ENCODE measurements around the gene CTNNA2.

CTNNA2 gene

GRCh38 chr2:80151651-80152050 lies 638.8 kb downstream of the CTNNA2 start:
- TF ChIP-seq, protein P1, sequence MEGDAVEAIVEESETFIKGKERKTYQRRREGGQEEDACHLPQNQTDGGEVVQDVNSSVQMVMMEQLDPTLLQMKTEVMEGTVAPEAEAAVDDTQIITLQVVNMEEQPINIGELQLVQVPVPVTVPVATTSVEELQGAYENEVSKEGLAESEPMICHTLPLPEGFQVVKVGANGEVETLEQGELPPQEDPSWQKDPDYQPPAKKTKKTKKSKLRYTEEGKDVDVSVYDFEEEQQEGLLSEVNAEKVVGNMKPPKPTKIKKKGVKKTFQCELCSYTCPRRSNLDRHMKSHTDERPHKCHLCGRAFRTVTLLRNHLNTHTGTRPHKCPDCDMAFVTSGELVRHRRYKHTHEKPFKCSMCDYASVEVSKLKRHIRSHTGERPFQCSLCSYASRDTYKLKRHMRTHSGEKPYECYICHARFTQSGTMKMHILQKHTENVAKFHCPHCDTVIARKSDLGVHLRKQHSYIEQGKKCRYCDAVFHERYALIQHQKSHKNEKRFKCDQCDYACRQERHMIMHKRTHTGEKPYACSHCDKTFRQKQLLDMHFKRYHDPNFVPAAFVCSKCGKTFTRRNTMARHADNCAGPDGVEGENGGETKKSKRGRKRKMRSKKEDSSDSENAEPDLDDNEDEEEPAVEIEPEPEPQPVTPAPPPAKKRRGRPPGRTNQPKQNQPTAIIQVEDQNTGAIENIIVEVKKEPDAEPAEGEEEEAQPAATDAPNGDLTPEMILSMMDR (conservative IDR thresholded peaks at IDR 0.05; ENCODE audit: control insufficient read depth, insufficient read depth, low read depth, low read length) = no peak
- no peak for DNase-seq (ENCODE audit: low read depth)
- no peak overlapping the region for H3K4me3 ChIP-seq (ENCODE audit: control insufficient read depth, low read depth, low read length)

GRCh38 chr2:80153151-80153550 lies 640.3 kb downstream of the CTNNA2 start:
- TF ChIP-seq, protein P1 (conservative IDR thresholded peaks at IDR 0.05; ENCODE audit: control insufficient read depth, insufficient read depth, low read depth, low read length) = no peak
- no peak for DNase-seq (ENCODE audit: low read depth)
- H3K4me3 ChIP-seq (ENCODE audit: control insufficient read depth, low read depth, low read length) = no peak overlapping the region

DNA sequence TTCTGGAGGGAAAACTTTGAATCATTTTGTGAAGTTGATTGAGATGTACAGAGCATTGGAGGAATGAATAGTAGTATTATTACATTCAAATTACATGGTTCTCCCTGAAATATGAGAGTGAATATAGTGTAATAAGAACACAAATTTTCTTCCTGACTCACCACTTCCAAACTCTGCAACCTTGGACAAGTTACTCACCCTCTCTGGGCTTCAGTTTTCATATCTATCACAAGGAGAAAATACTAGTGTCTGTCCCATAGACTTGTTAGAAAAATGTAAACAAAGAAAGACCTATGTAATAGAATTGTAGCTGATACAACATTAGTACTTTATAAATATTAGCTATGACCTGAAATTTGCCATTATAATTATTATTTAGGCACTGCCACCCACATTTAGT lies 640.9 kb downstream of the CTNNA2 start:
- no peak for DNase-seq (ENCODE audit: low read depth)
- H3K4me3 ChIP-seq (ENCODE audit: control insufficient read depth, low read depth, low read length) = no peak overlapping the region
- TF ChIP-seq, protein P1 (conservative IDR thresholded peaks at IDR 0.05; ENCODE audit: control insufficient read depth, insufficient read depth, low read depth, low read length) = no peak

- no peak for DNase-seq (ENCODE audit: low read depth)
- H3K4me3 ChIP-seq (ENCODE audit: control insufficient read depth, low read depth, low read length) = no peak overlapping the region
- TF ChIP-seq, protein P1 (conservative IDR thresholded peaks at IDR 0.05; ENCODE audit: control insufficient read depth, insufficient read depth, low read depth, low read length) = no peak
Measured at GRCh38 chr2:80154231-80154915, 641.5 kb downstream of the CTNNA2 start.

DNA sequence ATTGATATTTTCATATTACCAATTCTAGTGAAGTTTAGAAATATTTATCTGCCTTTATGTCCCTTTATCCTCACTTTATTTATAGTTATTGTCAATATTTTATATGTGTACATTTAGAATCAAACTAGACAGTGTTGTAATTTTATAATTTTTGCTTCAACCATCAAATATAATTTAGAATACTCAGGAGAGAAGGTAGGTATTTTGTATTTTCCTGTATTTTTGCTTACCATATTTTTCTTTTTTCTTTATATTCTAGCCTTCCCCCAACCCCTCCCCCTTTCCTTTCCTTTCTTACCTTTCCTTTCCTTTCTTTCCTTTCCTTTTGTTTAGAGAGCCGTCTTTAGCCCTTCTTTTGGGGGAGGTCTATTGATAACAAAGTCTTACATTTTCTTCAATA lies 651.5 kb downstream of the CTNNA2 start:
- H3K4me3 ChIP-seq (ENCODE audit: control insufficient read depth, low read depth, low read length) = no peak overlapping the region
- DNase-seq (ENCODE audit: low read depth) = no peak
- TF ChIP-seq, protein P1 (conservative IDR thresholded peaks at IDR 0.05; ENCODE audit: control insufficient read depth, insufficient read depth, low read depth, low read length) = no peak

DNA sequence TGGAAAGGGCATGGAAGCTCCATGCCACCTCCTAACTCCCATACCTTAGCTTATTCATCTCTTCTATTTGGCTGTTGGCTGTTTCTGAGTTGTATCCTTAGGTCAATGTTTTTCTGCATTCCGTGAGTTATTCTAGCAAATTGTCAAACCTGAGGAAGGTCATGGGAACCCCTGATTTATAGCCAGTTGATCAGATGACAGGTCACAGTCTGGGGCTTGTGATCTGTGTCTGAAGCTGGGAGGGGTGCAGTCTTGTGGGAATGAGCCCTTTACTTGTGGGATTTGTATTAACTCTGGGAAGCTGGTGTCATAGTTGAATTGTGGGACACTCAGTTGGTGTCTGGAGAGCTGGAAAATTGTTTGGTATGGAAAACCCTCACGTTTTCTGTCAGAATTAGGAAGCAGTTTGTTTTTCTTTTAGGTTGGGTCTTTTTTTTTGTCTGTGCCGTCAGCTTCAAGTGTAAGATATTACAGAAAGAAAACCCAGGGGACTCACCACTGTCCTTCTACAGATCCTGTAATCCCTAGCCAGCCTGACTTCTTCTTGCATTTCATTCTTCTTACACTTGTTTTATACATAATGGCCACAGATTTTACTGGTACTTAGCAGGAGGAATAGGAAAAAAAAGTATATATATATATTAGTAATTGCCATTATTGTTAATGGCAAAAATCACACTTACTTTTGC lies 653.8 kb downstream of the CTNNA2 start:
- TF ChIP-seq, protein P1 (conservative IDR thresholded peaks at IDR 0.05; ENCODE audit: control insufficient read depth, insufficient read depth, low read depth, low read length) = no peak
- DNase-seq (ENCODE audit: low read depth) = no peak
- H3K4me3 ChIP-seq (ENCODE audit: control insufficient read depth, low read depth, low read length) = no peak overlapping the region

Measured in fibroblast of mammary gland (primary cell).